AG09309 (cell line): ENCODE measurements around the gene GAD1.
A peak's percentile ranks its signal among the peaks of the same experiment; 100 is the strongest.

Experiments used
- DNase-seq: peaks from one replicate; pipeline ENCODE4 v3.0.0-alpha.2; 2010; ENCODE audit warnings: low read depth
- H3K4me3 ChIP-seq: 2 replicates; pipeline ENCODE4 v1.5.1; 2011; ENCODE audit warnings: mild to moderate bottlenecking, low read depth, low read length, moderate library complexity; ENCODE audit not compliant: control insufficient read depth
- CTCF ChIP-seq: IDR thresholded peaks from 2 replicates; pipeline ENCODE4 v1.5.1; 2011; ENCODE audit warnings: mild to moderate bottlenecking, low read depth, low read length, inconsistent platforms; ENCODE audit not compliant: insufficient read depth, control insufficient read depth; ENCODE audit errors: missing control alignments

The GAD1 gene

GRCh38 chr2:170856066-170856465, 39.4 kb downstream of the GAD1 start:
- TF ChIP-seq CTCF = no peak
- H3K4me3 ChIP-seq = no peak overlapping the region
- no peak for DNase-seq

- TF ChIP-seq CTCF = no peak
- H3K4me3 ChIP-seq = no peak overlapping the region
- no peak for DNase-seq
Measured at GRCh38 chr2:170862286-170862902, 45.7 kb downstream of the GAD1 start.

GRCh38 chr2:170863087-170863486, 46.4 kb downstream of the GAD1 start:
- no peak overlapping the region for H3K4me3 ChIP-seq
- no peak for DNase-seq
- no peak for TF ChIP-seq CTCF

GRCh38 chr2:170869036-170869435, 52.3 kb downstream of the GAD1 start:
- no peak overlapping the region for H3K4me3 ChIP-seq
- DNase-seq = no peak
- TF ChIP-seq CTCF = no peak

- DNase-seq = no peak
- no peak overlapping the region for H3K4me3 ChIP-seq
- no peak for TF ChIP-seq CTCF
Measured at GRCh38 chr2:170869461-170869860, 52.8 kb downstream of the GAD1 start.

GRCh38 chr2:170873035-170873692, 56.5 kb downstream of the GAD1 start:
- peak overlapping the region; percentile 18 for H3K4me3 ChIP-seq
- DNase-seq = no peak
- TF ChIP-seq CTCF = peak; percentile 94
